Erythroblast (primary cell): Measurements from ENCODE around the gene THSD7A.

ENCODE experiments used
- GATA1 ChIP-seq: IDR thresholded peaks from 2 replicates; pipeline ENCODE4 v1.6.1; 2011; ENCODE audit warnings: low read depth, mild to moderate bottlenecking, control low read depth, low read length, moderate library complexity
- POLR2A ChIP-seq: IDR thresholded peaks from 2 replicates; pipeline ENCODE4 v1.6.1; 2011; ENCODE audit warnings: mild to moderate bottlenecking, low read length

GRCh38 chr7:11428877-11429581 lies 403.0 kb downstream of the THSD7A start:
- no peak for TF ChIP-seq POLR2A
- TF ChIP-seq GATA1: no peak
